Umbilical cord (tissue), 2 donors: Measurements from ENCODE around the gene COQ9. TPM values are rescaled to one million over a fixed set of nuclear protein-coding genes. Genes with fewer than 3 reads are reported as not detected.
"Not testable (repeated sequence)": the region's sequence is repeated elsewhere in the genome, so short reads cannot be mapped to it uniquely, and the experiment has no call there.

Experiments used
- DNase-seq: peaks from one replicate; pipeline ENCODE4 v3.0.0-alpha.2; 2015; ENCODE audit warnings: low spot score
- total RNA-seq: library from RNA; depleted of rRNA; stranded (reverse); fragments of >200 nt; gene quantifications from one replicate; pipeline ENCODE4 v1.2.3, GENCODE V29; 2014; ENCODE audit warnings: low replicate concordance; ENCODE audit not compliant: insufficient read depth

Gene COQ9
- total RNA-seq, 1 donor from 2014 or later, result 25.3 TPM

- no peak for DNase-seq
Observed at GRCh38 chr16:57427307-57427706, 20.0 kb upstream of the COQ9 start.

- DNase-seq, result no peak
Observed at GRCh38 chr16:57427824-57428223, 19.5 kb upstream of the COQ9 start.

- no peak for DNase-seq
Observed at GRCh38 chr16:57430955-57431354, 16.3 kb upstream of the COQ9 start.

GRCh38 chr16:57432505-57432904, 14.8 kb upstream of the COQ9 start:
- no peak for DNase-seq

GRCh38 chr16:57432989-57433388, 14.3 kb upstream of the COQ9 start:
- DNase-seq, result no peak

GRCh38 chr16:57434003-57434402, 13.3 kb upstream of the COQ9 start:
- DNase-seq, result no peak

- no peak for DNase-seq
Observed at GRCh38 chr16:57435838-57436237, 11.4 kb upstream of the COQ9 start.

- not testable (repeated sequence) for DNase-seq
Observed at GRCh38 chr16:57439947-57440346, 7.3 kb upstream of the COQ9 start.

GRCh38 chr16:57440551-57440950, 6.7 kb upstream of the COQ9 start:
- not testable (repeated sequence) for DNase-seq

GRCh38 chr16:57444711-57445110, 2.6 kb upstream of the COQ9 start:
- no peak for DNase-seq

- DNase-seq, result no peak
Observed at GRCh38 chr16:57445510-57445909, 1.8 kb upstream of the COQ9 start.

GRCh38 chr16:57446531-57447185, 621 bp upstream of the COQ9 start:
- no peak for DNase-seq

- no peak for DNase-seq
Observed at GRCh38 chr16:57452021-57452420, 4.7 kb downstream of the COQ9 start.

- DNase-seq, result peak; percentile 84
Observed at GRCh38 chr16:57462209-57462977, 15.1 kb downstream of the COQ9 start, which contains the start of gene POLR2C. POLR2C (plus strand) TSS chr16:57462679; CDS start chr16:57462725, 46 bp downstream.

GRCh38 chr16:57462978-57463362, 15.7 kb downstream of the COQ9 start:
- DNase-seq, result no peak

GRCh38 chr16:57464523-57464922, 17.2 kb downstream of the COQ9 start:
- DNase-seq, result no peak

- no peak for DNase-seq
Observed at GRCh38 chr16:57468346-57468745, 21.1 kb downstream of the COQ9 start.

GRCh38 chr16:57469046-57469445, 21.8 kb downstream of the COQ9 start:
- DNase-seq, result no peak

- no peak for DNase-seq
Observed at GRCh38 chr16:57469917-57470470, 22.7 kb downstream of the COQ9 start.

- no peak for DNase-seq
Observed at GRCh38 chr16:57470711-57471110, 23.4 kb downstream of the COQ9 start.

GRCh38 chr16:57471209-57471608, 23.9 kb downstream of the COQ9 start:
- no peak for DNase-seq

- no peak for DNase-seq
Observed at GRCh38 chr16:57471852-57472664, 24.8 kb downstream of the COQ9 start.
